Neuron (in vitro differentiated cells): ENCODE data around the gene AKT3.

ENCODE experiments used
- H2AFZ ChIP-seq: one replicate; pipeline ENCODE4 v1.6.1; 2013; ENCODE audit warnings: low read depth, mild to moderate bottlenecking, inconsistent platforms, low read length, moderate library complexity
- H3K27me3 ChIP-seq: one replicate; pipeline ENCODE4 v1.6.1; 2013; ENCODE audit warnings: low read length; ENCODE audit not compliant: insufficient read depth
- H3K36me3 ChIP-seq: one replicate; pipeline ENCODE4 v1.6.1; 2013; ENCODE audit warnings: low read length; ENCODE audit not compliant: insufficient read depth
- H3K4me1 ChIP-seq: one replicate; pipeline ENCODE4 v1.6.1; 2013; ENCODE audit warnings: low read length; ENCODE audit not compliant: insufficient read depth
- H3K4me3 ChIP-seq: 2 replicates; pipeline ENCODE4 v1.5.1; 2013; ENCODE audit warnings: mild to moderate bottlenecking, low read length, moderate library complexity
- H3K9me3 ChIP-seq: one replicate; pipeline ENCODE4 v1.6.1; 2013; ENCODE audit warnings: low read length

The AKT3 gene

DNA sequence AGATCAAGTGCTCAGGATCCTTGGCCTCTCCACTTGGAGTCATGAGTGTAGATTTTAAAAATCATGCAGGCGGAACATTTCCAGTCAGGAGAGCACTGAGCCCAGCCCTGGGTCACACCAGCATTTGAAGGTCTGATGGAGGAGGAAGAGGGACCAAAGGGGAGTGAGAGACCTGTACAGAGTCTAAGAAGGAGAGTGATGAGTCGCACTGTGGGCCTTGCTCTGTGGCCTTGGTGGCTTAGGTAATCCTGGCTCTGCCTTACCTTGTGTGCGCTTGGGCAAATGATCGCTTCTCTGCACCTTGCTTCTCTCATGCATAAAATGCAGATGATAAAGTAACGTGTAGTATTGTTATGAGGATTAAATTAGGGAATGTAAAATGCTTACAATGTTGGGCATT is 368.9 kb downstream of the AKT3 start:
- Histone ChIP-seq H3K9me3 (peaks cover 7% of the 10 kb centered on the region), H3K27me3 (no peaks in the 10 kb centered on the region), H2AFZ (no peak overlapping the region), H3K36me3 (no peaks in the 10 kb centered on the region), H3K4me1 (peaks cover 5% of the 10 kb centered on the region), H3K4me3 (no peak overlapping the region)

DNA sequence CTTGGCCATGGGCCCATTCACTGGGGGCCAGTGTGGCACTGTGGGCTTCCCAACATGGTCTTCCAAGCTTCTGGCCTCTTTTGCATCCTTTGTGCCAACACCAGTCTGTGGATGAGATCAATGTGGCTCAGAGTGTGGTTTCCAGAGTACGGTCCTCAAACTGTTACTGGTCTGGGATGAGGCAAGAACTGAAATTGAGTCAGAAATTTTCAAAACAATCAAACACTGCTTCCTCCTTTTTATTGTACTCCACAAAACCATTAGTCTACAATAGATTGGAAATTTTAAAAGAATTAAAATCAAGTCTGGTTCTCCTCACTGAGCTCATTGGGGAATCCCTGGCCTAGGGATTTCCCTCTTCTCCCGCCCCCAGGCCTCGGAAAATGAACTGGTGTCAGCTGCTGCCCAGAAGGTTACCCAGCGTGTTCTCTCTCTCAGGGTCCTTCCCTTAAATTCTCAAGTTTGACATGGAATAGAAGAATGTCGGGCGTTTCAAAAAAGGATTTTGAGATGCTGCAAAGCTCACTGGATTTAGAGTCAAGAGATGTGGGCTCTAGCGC is 372.2 kb downstream of the AKT3 start:
- H3K4me1 ChIP-seq = peaks cover 32% of the 10 kb centered on the region
- no peak overlapping the region for H3K4me3 ChIP-seq
- no peak overlapping the region for H2AFZ ChIP-seq
- peaks cover 4% of the 10 kb centered on the region for H3K9me3 ChIP-seq
- H3K36me3 ChIP-seq = no peaks in the 10 kb centered on the region
- no peaks in the 10 kb centered on the region for H3K27me3 ChIP-seq

DNA sequence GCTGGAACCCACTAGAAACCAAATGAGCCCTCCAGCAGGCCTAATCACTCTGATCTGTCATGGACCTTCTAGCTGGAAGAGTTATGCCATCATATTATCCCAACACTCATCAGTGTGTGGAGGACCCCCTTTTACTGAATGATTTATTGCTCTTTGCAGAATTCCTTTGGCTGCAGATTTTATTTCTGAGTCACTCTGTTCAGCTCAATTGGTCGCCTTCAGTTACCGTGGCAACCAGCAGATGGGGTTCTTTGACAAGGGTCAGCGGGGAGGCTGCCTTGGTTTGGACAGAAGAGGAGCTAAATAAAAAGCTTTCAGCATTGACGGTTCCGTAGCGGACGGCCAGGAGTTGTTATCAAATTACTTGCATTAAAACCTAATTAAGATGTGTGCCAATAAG is 374.1 kb downstream of the AKT3 start:
- no peaks in the 10 kb centered on the region for H3K36me3 ChIP-seq
- H2AFZ ChIP-seq = no peak overlapping the region
- peaks cover 49% of the 10 kb centered on the region for H3K4me1 ChIP-seq
- no peak overlapping the region for H3K4me3 ChIP-seq
- no peaks in the 10 kb centered on the region for H3K27me3 ChIP-seq
- H3K9me3 ChIP-seq = no peaks in the 10 kb centered on the region

DNA sequence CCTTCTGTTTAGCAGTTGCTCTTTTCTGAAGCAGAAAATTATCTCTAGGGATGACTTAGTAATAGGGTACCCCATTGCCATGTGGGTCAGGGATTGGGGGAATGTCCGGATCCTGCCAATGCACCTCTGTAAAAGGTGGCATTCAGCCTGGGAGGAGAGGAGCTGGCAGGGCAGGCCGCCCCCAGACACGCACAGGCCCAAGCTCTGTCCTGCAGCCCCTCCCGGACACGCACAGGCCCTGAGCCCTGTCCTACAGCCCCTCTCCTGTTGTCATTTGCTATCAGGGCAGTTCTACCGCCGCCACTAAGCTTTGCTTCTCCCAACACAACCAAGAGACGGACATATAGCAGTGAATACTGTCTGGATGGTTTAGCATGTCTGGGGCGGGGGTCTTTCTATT is 375.1 kb downstream of the AKT3 start:
- no peaks in the 10 kb centered on the region for H3K9me3 ChIP-seq
- peaks cover 60% of the 10 kb centered on the region for H3K4me1 ChIP-seq
- H2AFZ ChIP-seq = no peak overlapping the region
- no peaks in the 10 kb centered on the region for H3K36me3 ChIP-seq
- no peak overlapping the region for H3K4me3 ChIP-seq
- no peaks in the 10 kb centered on the region for H3K27me3 ChIP-seq

DNA sequence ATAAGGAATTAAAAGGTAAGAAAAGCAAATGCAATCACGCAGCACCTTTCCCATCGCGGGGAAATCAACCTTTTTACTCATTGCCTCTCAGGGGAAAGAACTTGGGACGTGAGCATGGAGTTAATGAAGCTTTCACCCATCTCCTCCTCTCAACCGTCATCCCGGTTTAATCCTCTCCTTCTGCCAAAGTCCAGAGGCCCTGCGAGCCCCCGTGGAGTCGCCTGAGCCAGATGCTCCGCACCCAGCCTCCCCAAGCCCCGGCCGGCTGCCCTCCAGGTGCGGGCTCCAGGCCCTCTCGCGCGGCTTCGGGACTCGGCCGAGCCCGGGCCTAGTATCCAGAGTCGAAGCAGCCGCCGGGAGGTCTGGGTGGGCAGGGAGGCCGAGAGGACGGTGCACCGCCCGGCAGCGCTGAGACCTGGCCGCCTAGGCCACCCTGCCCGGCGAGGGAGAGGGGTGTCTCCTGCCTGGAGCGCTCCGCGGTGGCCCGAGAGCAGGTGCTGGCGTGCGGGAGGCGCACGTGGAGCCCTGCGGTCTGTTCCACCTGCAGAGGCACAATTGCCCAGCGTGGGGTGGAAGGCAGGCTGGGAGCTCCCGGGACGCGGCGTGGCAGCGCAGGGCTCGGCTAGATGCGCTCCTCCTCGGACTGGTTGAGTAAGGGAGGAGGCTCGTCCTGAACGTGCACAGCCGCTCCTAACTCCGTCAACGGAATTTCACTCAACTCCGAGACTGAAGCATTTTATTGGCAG is 375.7 kb downstream of the AKT3 start:
- no peaks in the 10 kb centered on the region for H3K27me3 ChIP-seq
- H3K4me3 ChIP-seq = no peak overlapping the region
- H2AFZ ChIP-seq = no peak overlapping the region
- H3K9me3 ChIP-seq = no peaks in the 10 kb centered on the region
- H3K4me1 ChIP-seq = peaks cover 66% of the 10 kb centered on the region
- no peaks in the 10 kb centered on the region for H3K36me3 ChIP-seq

DNA sequence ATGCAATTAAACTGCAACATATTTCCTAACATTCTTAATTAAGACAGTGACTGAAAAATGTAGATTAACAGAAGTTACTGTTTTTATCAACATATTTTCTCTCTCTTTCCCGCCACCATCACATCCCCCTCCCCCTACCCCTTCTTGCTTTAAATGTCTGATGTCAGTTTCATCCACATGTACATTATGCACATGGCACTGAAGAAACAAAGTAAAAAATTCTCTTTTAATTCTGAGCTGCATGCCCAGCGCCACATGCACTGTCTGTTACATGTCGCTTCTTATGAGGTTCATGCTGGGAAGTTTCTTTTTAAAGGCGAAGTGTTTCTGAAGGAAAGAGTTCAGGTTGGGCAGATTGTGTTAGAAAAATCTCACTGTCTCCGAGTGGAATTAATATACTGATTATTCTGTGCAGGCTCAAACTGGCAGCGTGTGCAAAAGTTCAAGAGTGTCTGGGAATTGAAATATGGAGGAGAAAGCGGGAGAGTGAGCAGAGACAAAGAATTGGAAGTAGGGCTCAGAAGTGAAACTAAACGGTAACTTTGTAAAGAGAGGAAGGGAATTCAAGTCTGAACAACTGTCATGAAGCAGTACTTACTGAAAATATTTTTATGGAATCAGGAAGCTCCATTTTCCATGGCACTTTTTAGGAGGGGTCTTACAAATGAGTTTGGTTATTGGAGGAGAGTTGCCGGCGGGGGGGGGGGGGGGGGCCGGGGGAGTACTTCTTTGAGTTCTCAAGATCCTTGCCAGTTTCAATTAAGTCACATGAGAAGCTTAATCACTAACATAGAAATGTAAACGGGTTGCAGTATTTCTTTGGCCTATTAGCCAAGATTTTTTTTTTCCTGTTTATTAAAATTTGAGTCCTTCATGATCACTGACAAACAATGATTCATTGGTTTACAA is 376.6 kb downstream of the AKT3 start:
- H3K36me3 ChIP-seq = no peaks in the 10 kb centered on the region
- peaks cover 68% of the 10 kb centered on the region for H3K4me1 ChIP-seq
- peak overlapping the region; percentile 56 for H2AFZ ChIP-seq
- no peaks in the 10 kb centered on the region for H3K9me3 ChIP-seq
- H3K27me3 ChIP-seq = no peaks in the 10 kb centered on the region
- H3K4me3 ChIP-seq = no peak overlapping the region

DNA sequence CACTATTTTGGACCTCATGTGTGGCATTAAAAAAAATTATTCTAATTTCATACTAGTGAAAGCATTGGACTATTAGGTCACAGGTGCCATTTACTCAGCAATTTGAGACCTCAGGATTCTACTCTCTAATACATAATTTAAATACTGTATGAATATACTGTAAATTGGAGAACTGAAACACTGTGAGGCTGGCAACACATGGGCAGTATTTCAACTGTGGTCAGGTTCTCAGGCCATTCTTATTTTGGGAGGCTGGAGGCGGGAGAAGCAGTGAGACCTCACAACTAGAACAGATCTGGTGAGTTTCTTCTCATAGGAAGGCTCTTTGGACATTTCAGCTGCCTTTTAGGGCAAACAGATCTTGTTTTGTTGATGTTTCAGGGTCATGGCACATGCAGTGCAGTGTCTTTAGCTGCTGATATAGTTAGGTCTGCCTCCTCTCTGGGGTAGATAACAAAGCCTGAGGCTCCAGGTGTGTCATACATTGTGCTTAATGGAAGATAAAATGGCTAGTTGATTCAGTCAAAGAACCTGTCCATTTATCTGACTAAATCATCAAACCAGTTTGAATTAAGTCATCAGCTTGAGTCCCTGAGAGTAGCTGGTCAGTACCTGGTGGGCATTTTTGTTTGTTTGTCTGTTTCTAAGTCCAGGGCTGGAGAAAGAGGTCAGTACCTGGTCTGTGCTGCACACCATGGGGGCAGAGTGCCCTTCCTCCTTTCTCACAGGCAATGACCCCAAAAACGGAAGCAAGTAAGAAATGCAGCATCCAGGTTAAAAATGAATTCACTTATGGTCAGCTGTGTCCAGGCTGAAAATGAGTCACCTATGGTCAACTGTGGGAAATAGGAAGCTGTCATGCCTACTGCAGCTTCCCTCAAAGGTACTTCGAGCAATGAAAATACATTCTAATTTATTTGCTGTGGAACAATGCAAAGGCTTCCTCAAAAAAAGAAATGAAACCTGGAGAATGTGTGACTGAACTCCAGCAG is 378.0 kb downstream of the AKT3 start:
- H3K4me3 ChIP-seq = no peak overlapping the region
- no peak overlapping the region for H2AFZ ChIP-seq
- H3K4me1 ChIP-seq = peaks cover 68% of the 10 kb centered on the region
- H3K36me3 ChIP-seq = no peaks in the 10 kb centered on the region
- no peaks in the 10 kb centered on the region for H3K27me3 ChIP-seq
- H3K9me3 ChIP-seq = no peaks in the 10 kb centered on the region

DNA sequence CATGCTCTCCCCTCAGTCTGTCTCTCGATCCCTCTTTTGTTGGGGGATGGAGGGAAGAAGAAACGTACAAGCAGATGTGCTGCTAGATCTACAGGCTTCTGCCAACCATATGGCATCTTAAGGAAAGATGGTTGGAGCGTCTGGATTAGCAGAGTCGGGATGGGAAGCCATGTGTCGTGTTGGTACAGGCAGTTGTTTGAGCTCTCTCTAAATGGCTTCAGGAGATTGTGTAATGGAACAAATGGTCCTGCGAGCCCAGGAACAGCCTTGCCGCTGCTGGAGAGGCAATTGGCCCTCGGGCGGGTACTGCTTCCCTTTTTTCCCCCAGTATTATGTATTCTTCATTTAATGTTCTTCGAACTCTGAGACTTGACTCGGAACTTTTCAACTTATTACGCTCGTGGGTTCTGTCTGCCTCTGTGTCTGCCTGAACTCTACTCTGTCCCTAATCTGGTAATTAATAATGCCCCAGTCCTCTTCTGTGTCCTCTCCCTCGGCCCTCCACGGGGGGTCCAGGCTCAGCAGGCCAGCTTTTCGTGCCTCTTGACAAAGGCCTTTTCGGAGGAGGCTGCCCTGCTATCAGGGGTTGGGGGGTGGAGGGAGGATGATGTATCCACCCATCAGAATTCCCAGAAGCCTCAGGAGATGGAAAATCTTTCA is 378.9 kb downstream of the AKT3 start:
- H2AFZ ChIP-seq = no peak overlapping the region
- H3K4me1 ChIP-seq = peaks cover 64% of the 10 kb centered on the region
- H3K4me3 ChIP-seq = no peak overlapping the region
- H3K27me3 ChIP-seq = no peaks in the 10 kb centered on the region
- H3K36me3 ChIP-seq = no peaks in the 10 kb centered on the region
- no peaks in the 10 kb centered on the region for H3K9me3 ChIP-seq

DNA sequence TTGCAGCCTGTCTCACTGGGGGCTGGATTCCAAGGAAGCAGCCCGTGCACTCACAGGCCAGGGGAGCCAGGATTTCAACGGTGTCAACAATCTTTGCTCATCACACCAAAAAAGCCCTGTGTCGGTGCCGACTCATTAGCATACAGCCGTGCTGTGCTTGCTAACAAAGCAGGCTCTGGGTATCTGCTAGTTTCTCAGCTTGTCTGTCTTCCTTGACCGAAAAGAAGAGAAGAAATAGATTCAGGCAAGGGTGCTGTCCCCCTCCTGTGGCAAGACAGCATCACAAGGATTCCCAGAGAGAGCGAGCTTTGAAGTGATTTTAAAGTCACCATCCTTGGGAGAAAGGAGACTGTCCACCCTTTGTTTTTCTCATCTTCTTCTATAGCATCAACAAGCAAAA is 379.5 kb downstream of the AKT3 start:
- Histone ChIP-seq H3K27me3 (no peaks in the 10 kb centered on the region), H3K4me1 (peaks cover 57% of the 10 kb centered on the region), H3K4me3 (no peak overlapping the region), H3K9me3 (no peaks in the 10 kb centered on the region), H2AFZ (no peak overlapping the region), H3K36me3 (no peaks in the 10 kb centered on the region)

DNA sequence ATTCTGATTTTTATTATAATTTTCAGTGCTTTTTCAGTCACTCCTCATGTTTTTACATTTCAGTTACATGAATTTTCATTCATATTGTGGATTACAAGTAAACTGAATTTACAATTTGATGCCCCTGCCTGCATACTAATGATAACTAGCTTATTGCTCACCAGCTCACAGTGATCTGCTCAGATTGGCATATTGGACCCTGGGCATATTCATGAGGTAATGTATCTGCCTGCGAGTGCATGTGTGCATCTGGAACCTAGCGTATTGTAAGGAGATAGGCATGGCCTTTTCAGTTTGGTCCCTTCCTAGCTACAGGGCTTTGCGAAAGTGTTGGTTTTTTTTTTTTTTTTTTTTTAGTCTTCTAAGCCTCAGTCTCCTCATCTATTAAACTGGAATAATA is 380.5 kb downstream of the AKT3 start:
- Histone ChIP-seq H3K9me3 (no peaks in the 10 kb centered on the region), H3K27me3 (no peaks in the 10 kb centered on the region), H3K36me3 (no peaks in the 10 kb centered on the region), H3K4me3 (no peak overlapping the region), H2AFZ (no peak overlapping the region), H3K4me1 (peaks cover 50% of the 10 kb centered on the region)

DNA sequence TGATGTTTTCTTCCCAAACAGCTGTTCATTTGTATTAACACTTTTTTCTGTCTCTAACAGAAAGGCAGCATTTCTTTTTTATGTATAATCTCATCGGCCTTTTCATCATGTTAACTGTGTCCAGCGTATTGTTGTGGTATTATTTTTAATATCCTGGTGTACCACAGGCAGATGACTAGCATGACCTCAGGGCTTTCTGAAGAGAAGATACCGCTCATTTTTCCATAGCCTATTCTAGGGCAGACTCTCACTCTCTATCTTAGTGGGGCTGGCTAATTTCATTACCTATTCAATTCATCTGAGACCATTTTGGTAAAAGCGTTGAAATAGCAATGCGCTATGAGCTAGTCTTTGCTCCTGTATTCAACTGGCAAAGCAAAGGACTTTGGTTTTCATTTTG is 384.3 kb downstream of the AKT3 start:
- Histone ChIP-seq H3K36me3 (no peaks in the 10 kb centered on the region), H3K4me3 (no peak overlapping the region), H2AFZ (no peak overlapping the region), H3K4me1 (peaks cover 16% of the 10 kb centered on the region), H3K9me3 (no peaks in the 10 kb centered on the region), H3K27me3 (no peaks in the 10 kb centered on the region)

DNA sequence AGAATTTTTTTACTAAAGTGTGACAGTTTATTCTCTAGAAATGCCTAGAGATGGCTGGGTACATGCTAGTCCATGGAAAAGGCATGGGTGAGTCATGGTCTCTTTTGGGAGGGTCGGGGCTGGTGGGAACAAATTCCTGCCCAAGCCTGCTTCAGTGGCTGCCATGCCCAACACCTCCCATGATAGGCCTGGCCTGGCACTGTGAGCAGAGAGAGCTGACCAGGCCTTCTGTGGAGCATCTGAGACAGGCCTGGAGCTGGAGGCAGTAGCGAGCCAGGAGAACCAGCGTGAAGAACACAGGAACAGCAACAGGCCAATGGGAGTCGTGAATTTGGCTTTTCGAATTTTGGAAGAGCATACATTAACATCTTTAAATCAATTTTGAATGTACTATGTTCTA is 385.0 kb downstream of the AKT3 start:
- Histone ChIP-seq H3K9me3 (no peaks in the 10 kb centered on the region), H3K36me3 (no peaks in the 10 kb centered on the region), H2AFZ (no peak overlapping the region), H3K27me3 (no peaks in the 10 kb centered on the region), H3K4me3 (no peak overlapping the region), H3K4me1 (peaks cover 10% of the 10 kb centered on the region)
